Activated CD4-positive, alpha-beta T cell treated with anti-CD3 and anti-CD28 coated beads, Interleukin-2, amount 50 U/mL, for 24 hours (primary cell): ENCODE measurements around the gene NECAB3.
"Not testable (repeated sequence)": the region's sequence is repeated elsewhere in the genome, so short reads cannot be mapped to it uniquely, and the experiment has no call there.

Experiments
- DNase-seq, 2 donors: peaks; one replicate each; pipeline ENCODE4 v3.0.0-alpha.2; 2020; ENCODE audit warnings: low read depth in 1 of 2, low spot score in 1 of 2

Gene NECAB3

GRCh38 chr20:33651562-33652048 lies 22.6 kb downstream of the NECAB3 start:
- DNase-seq = no peak

GRCh38 chr20:33650753-33651561 lies 23.3 kb downstream of the NECAB3 start:
- DNase-seq = no peak

GRCh38 chr20:33650111-33650752 lies 24.0 kb downstream of the NECAB3 start:
- no peak for DNase-seq

GRCh38 chr20:33649201-33649681 lies 25.0 kb downstream of the NECAB3 start:
- no peak for DNase-seq

GRCh38 chr20:33648396-33649004 lies 25.7 kb downstream of the NECAB3 start:
- no peak for DNase-seq

- DNase-seq = no peak
These were observed 26.4 kb downstream of the NECAB3 start for GRCh38 chr20:33647603-33648395.

- not testable (repeated sequence) for DNase-seq
These were observed 27.1 kb downstream of the NECAB3 start for GRCh38 chr20:33646959-33647602.

- no peak for DNase-seq
These were observed 28.0 kb downstream of the NECAB3 start for GRCh38 chr20:33646191-33646590.

GRCh38 chr20:33645396-33645795 lies 28.8 kb downstream of the NECAB3 start:
- DNase-seq = no peak

GRCh38 chr20:33645072-33645358 lies 29.2 kb downstream of the NECAB3 start:
- DNase-seq = no peak

- no peak for DNase-seq
These were observed 29.7 kb downstream of the NECAB3 start for GRCh38 chr20:33644313-33645071.

- DNase-seq = no peak
These were observed 33.9 kb downstream of the NECAB3 start for GRCh38 chr20:33640287-33640686.

GRCh38 chr20:33636776-33637175 lies 37.5 kb downstream of the NECAB3 start:
- DNase-seq = no peak

GRCh38 chr20:33635341-33635740 lies 38.9 kb downstream of the NECAB3 start:
- DNase-seq = no peak

GRCh38 chr20:33631910-33632309 lies 42.3 kb downstream of the NECAB3 start:
- not testable (repeated sequence) for DNase-seq

- DNase-seq = no peak
These were observed 43.7 kb downstream of the NECAB3 start for GRCh38 chr20:33630507-33630906.

- no peak for DNase-seq
These were observed 44.2 kb downstream of the NECAB3 start for GRCh38 chr20:33629979-33630378.

- DNase-seq = no peak
These were observed 44.7 kb downstream of the NECAB3 start for GRCh38 chr20:33629533-33629932.

GRCh38 chr20:33627577-33628216 lies 46.5 kb downstream of the NECAB3 start:
- no peak for DNase-seq

GRCh38 chr20:33626190-33626589 lies 48.0 kb downstream of the NECAB3 start:
- DNase-seq = no peak
